ENCODE measurements around the gene B4GALNT2. TPM values are rescaled to one million over a fixed set of nuclear protein-coding genes. Genes with fewer than 3 reads are reported as not detected.

B4GALNT2 gene
- total RNA-seq, 1 donor from 2014 or later = not detected

DNA sequence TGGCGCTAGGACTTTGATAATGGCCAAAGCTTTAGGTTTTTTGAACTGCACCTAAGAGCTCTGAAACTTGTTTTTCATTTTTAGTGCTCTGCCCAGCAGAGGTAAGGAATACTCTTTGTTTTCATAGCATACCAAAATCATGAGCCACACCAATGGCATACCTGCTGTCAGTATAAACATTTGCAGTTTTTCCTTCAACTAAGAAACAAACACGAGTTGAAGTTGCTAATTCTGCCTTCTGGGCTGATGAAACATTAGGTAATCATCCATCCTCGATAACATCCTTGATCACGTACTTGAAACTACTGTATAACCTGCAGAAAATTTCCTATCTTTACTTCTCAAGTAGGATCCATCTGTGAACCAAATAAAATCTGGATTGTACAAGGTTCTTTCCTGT, 20.6 kb upstream of the B4GALNT2 start:
- Histone ChIP-seq H3K27ac (replicated peaks) (no peak overlapping the region), H3K9me3 (replicated peaks) (no peaks in the 10 kb centered on the region), H3K4me3 (no peak overlapping the region), H3K36me3 (no peaks in the 10 kb centered on the region), H3K27me3 (ENCODE audit: low read depth) (peaks cover 54% of the 10 kb centered on the region), H3K4me1 (peaks cover 5% of the 10 kb centered on the region)
- TF ChIP-seq, protein P1, sequence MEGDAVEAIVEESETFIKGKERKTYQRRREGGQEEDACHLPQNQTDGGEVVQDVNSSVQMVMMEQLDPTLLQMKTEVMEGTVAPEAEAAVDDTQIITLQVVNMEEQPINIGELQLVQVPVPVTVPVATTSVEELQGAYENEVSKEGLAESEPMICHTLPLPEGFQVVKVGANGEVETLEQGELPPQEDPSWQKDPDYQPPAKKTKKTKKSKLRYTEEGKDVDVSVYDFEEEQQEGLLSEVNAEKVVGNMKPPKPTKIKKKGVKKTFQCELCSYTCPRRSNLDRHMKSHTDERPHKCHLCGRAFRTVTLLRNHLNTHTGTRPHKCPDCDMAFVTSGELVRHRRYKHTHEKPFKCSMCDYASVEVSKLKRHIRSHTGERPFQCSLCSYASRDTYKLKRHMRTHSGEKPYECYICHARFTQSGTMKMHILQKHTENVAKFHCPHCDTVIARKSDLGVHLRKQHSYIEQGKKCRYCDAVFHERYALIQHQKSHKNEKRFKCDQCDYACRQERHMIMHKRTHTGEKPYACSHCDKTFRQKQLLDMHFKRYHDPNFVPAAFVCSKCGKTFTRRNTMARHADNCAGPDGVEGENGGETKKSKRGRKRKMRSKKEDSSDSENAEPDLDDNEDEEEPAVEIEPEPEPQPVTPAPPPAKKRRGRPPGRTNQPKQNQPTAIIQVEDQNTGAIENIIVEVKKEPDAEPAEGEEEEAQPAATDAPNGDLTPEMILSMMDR (IDR thresholded peaks at IDR 0.05; ENCODE audit: borderline replicate concordance) = no peak
- intact Hi-C loops (cut with micrococcal nuclease) = no loop called here
- no peak for DNase-seq

DNA sequence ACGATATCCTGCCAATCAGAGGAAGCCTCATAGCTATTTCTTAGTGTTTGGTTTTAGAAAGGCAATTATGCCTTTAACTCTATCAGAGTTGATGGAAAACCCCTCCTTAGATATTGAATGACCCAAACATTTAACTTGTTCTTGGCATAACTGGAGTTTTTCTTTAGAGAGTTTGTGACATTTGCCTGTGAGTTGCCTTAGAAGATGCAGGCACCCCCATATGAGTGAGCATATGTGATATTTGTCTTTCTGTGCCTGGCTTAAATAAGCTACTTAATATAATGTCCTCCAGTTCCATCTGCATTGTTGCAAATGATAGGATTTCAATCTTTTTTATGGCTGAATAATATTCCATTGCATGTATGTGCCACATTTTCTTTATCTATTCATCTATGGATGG, 19.6 kb upstream of the B4GALNT2 start:
- Histone ChIP-seq H3K4me1 (peaks cover 5% of the 10 kb centered on the region), H3K36me3 (no peaks in the 10 kb centered on the region), H3K27ac (replicated peaks) (no peak overlapping the region), H3K9me3 (replicated peaks) (no peaks in the 10 kb centered on the region), H3K27me3 (ENCODE audit: low read depth) (peaks cover 63% of the 10 kb centered on the region), H3K4me3 (no peak overlapping the region)
- no peak for DNase-seq
- TF ChIP-seq, protein P1 (IDR thresholded peaks at IDR 0.05; ENCODE audit: borderline replicate concordance) = no peak
- intact Hi-C loops (cut with micrococcal nuclease) = no loop called here

DNA sequence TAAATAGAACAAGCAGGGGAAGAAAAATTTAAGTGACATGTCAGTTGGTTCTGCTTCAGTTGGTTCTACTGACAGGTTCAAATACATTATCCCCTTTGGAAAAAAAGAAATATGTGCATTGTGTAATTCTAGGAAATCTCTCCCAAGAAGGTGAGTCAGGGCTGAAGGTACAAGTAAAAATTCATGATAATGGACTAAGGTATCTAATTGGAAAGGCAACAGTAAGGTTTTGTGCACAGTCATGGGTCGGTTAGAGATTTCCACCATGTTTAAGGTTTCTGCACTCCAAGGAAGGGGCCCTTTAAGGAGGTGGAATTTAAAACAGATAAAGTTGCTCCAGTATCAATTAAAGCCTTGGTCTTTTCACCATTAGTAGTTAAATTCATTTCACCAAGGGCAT, 17.9 kb upstream of the B4GALNT2 start:
- no peaks in the 10 kb centered on the region for H3K9me3 ChIP-seq (replicated peaks)
- peaks cover 75% of the 10 kb centered on the region for H3K27me3 ChIP-seq (ENCODE audit: low read depth)
- DNase-seq = no peak
- H3K4me1 ChIP-seq = no peaks in the 10 kb centered on the region
- intact Hi-C loops (cut with micrococcal nuclease) = no loop called here
- H3K27ac ChIP-seq (replicated peaks) = no peak overlapping the region
- no peaks in the 10 kb centered on the region for H3K36me3 ChIP-seq
- TF ChIP-seq, protein P1 (IDR thresholded peaks at IDR 0.05; ENCODE audit: borderline replicate concordance) = no peak
- no peak overlapping the region for H3K4me3 ChIP-seq

DNA sequence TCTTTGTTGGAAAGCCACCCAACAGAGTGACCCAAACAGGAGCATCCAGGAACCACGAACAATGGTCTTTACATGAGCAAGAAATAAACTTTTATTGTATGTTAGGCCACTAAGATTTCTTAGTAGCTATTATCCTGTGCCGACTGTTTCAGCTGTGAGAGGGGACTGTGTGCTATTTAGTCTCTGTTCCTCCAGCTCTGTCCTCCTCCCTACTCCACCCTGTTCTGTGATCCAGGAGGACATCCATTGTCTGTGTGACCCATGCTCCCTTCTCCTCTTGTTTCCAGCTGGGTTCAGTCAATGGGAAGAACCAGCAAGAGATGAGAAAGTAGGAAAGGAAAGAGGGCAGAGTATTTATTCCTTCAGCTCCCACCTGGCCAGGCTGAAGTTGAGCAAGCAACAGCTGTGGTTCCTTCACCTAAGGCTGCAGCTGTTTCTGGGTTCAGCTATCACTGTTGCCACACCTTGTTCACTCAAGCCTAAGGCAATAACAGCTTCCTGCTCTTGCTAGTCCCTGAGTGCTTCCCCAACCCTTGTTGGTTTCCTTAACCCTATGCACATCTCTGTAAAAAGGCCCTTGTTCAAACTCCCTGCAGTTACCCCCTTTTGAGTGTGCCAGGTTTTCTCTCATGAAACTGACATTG, 14.9 kb upstream of the B4GALNT2 start:
- intact Hi-C loops (cut with micrococcal nuclease) = no loop called here
- no peak overlapping the region for H3K4me3 ChIP-seq
- no peak for DNase-seq
- H3K36me3 ChIP-seq = no peaks in the 10 kb centered on the region
- H3K4me1 ChIP-seq = no peaks in the 10 kb centered on the region
- peaks cover 84% of the 10 kb centered on the region for H3K27me3 ChIP-seq (ENCODE audit: low read depth)
- H3K9me3 ChIP-seq (replicated peaks) = peaks cover 9% of the 10 kb centered on the region
- H3K27ac ChIP-seq (replicated peaks) = no peak overlapping the region
- TF ChIP-seq, protein P1 (IDR thresholded peaks at IDR 0.05; ENCODE audit: borderline replicate concordance) = no peak

DNA sequence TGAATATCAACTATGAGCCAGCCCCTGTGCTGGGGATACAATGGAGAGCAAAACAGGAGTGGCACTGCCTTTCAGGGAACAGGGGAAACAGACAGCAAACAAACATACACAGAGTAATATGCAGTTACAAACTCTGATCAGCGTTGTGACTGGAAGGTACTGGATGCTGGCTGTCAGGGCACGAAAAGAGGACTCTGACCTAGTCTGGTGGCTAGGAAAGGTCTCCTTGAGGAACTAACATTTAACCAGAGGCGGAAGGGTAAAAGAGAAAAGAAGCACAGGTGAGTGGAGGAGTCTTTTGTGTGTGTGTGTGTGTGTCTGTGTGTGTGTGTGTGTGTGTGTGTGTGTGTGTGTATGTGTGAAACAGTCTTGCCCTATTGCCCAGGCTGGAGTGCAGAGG, 12.4 kb upstream of the B4GALNT2 start:
- H3K36me3 ChIP-seq = no peaks in the 10 kb centered on the region
- H3K27ac ChIP-seq (replicated peaks) = no peak overlapping the region
- H3K27me3 ChIP-seq (ENCODE audit: low read depth) = peaks cover 81% of the 10 kb centered on the region
- no peak for DNase-seq
- no peaks in the 10 kb centered on the region for H3K4me1 ChIP-seq
- intact Hi-C loops (cut with micrococcal nuclease) = no loop called here
- no peak overlapping the region for H3K4me3 ChIP-seq
- TF ChIP-seq, protein P1 (IDR thresholded peaks at IDR 0.05; ENCODE audit: borderline replicate concordance) = no peak
- peaks cover 9% of the 10 kb centered on the region for H3K9me3 ChIP-seq (replicated peaks)

Measured in left ventricle myocardium inferior (tissue), 1 donor.